ENCODE data around the gene TRERF1.

- no peak for TF ChIP-seq POLR2AphosphoS5 (IDR thresholded peaks at IDR 0.05; ENCODE audit: borderline replicate concordance, low read depth, low read length)
- TF ChIP-seq EZH2 (IDR thresholded peaks at IDR 0.05), result no peak
These were observed 234.6 kb downstream of the TRERF1 start for GRCh38 chr6:42217157-42217518.

Data from SK-N-MC (cell line).